ENCODE data around the gene HEATR1. TPM values are rescaled to one million over a fixed set of nuclear protein-coding genes. Genes with fewer than 3 reads are reported as not detected.
"Not testable (repeated sequence)": the region's sequence is repeated elsewhere in the genome, so short reads cannot be mapped to it uniquely, and the experiment has no call there.

Gene HEATR1
- total RNA-seq, 1 experiment from 2014 or later, result 73.0 TPM

GRCh38 chr1:236577041-236577440 lies 27.3 kb downstream of the HEATR1 start:
- H3K27ac Mint-ChIP-seq; H3K9me3 Mint-ChIP-seq; ATAC-seq; H3K4me1 Mint-ChIP-seq; POLR2A ChIA-PET; H3K4me3 Mint-ChIP-seq; H3K27me3 Mint-ChIP-seq (ENCODE audit: low read depth); DNase-seq (ENCODE audit: low spot score); CTCF ChIA-PET: not testable (repeated sequence)
- H3K36me3 Mint-ChIP-seq, result peaks cover 77% of the 10 kb centered on the region

- Mint-ChIP-seq H3K27me3 (ENCODE audit: low read depth) (no peaks in the 10 kb centered on the region), H3K4me3 (no peak overlapping the region), H3K4me1 (no peaks in the 10 kb centered on the region), H3K9me3 (no peaks in the 10 kb centered on the region), H3K27ac (no peak overlapping the region), H3K36me3 (peaks cover 77% of the 10 kb centered on the region)
- TF ChIP-seq MLX (CRISPR knock-in tag; IDR thresholded peaks at IDR 0.05) (no peak), FOXK1 (CRISPR knock-in tag; IDR thresholded peaks at IDR 0.05) (no peak)
- DNase-seq (ENCODE audit: low spot score), result no peak
- no peak for ATAC-seq
- ChIA-PET POLR2A (no interaction called here), CTCF (no interaction called here)
These were observed 28.3 kb downstream of the HEATR1 start for GRCh38 chr1:236576004-236576403.

- CTCF ChIA-PET, result no interaction called here
- ATAC-seq (no peak), DNase-seq (ENCODE audit: low spot score) (no peak)
- TF ChIP-seq MAX (CRISPR knock-in tag; IDR thresholded peaks at IDR 0.05) (no peak), ZNF671 (CRISPR knock-in tag; IDR thresholded peaks at IDR 0.05) (no peak), ZSCAN18 (CRISPR knock-in tag; IDR thresholded peaks at IDR 0.05) (no peak), TEAD1 (CRISPR knock-in tag; IDR thresholded peaks at IDR 0.05) (no peak), ETV6 (CRISPR knock-in tag; IDR thresholded peaks at IDR 0.05) (no peak), ZNF396 (CRISPR knock-in tag; IDR thresholded peaks at IDR 0.05; ENCODE audit: borderline replicate concordance) (no peak), ZNF219 (CRISPR knock-in tag; IDR thresholded peaks at IDR 0.05; ENCODE audit: borderline replicate concordance) (no peak), GTF2I (CRISPR knock-in tag; conservative IDR thresholded peaks at IDR 0.05) (no peak), ZMAT4 (CRISPR knock-in tag; IDR thresholded peaks at IDR 0.05) (no peak), HMGXB4 (CRISPR knock-in tag; IDR thresholded peaks at IDR 0.05) (no peak), USF1 (CRISPR knock-in tag; IDR thresholded peaks at IDR 0.05) (no peak), FOXP4 (CRISPR knock-in tag; IDR thresholded peaks at IDR 0.05) (no peak), USF2 (CRISPR knock-in tag; IDR thresholded peaks at IDR 0.05) (no peak), ZNF416 (CRISPR knock-in tag; IDR thresholded peaks at IDR 0.05) (no peak), TP53 (CRISPR knock-in tag; IDR thresholded peaks at IDR 0.05) (no peak)
- no peaks in the 10 kb centered on the region for H3K27me3 Mint-ChIP-seq (ENCODE audit: low read depth)
- POLR2A ChIA-PET, result no interaction called here
- H3K36me3 Mint-ChIP-seq, result peaks cover 76% of the 10 kb centered on the region
- no peaks in the 10 kb centered on the region for H3K9me3 Mint-ChIP-seq
- H3K27ac Mint-ChIP-seq, result no peak overlapping the region
- no peak overlapping the region for H3K4me3 Mint-ChIP-seq
- no peaks in the 10 kb centered on the region for H3K4me1 Mint-ChIP-seq
These were observed 28.8 kb downstream of the HEATR1 start for GRCh38 chr1:236575523-236575922.

All from WTC11 (cell line).